Colon (tissue), 2 donors: ENCODE results near the gene BCL2L12.

Experiments
- FAIRE-seq: peaks from 2 replicates; lab custom pipeline; 2012; peaks lifted over from hg19 to GRCh38; lab: Jason Lieb, UNC
- donor health status: control.
- donor health status: control.

BCL2L12 gene

GRCh38 chr19:49642492-49643035 is 23.2 kb upstream of the BCL2L12 start:
- no peak for FAIRE-seq

GRCh38 chr19:49643466-49643865 is 22.3 kb upstream of the BCL2L12 start:
- no peak for FAIRE-seq

GRCh38 chr19:49645592-49645991 is 20.1 kb upstream of the BCL2L12 start:
- FAIRE-seq: no peak

- FAIRE-seq: no peak
Measured at GRCh38 chr19:49645995-49646394, 19.7 kb upstream of the BCL2L12 start.

- no peak for FAIRE-seq
Measured at GRCh38 chr19:49646586-49646985, 19.1 kb upstream of the BCL2L12 start.

- no peak for FAIRE-seq
Measured at GRCh38 chr19:49651029-49651819, 14.5 kb upstream of the BCL2L12 start.

GRCh38 chr19:49651820-49652550 is 13.7 kb upstream of the BCL2L12 start:
- no peak for FAIRE-seq

GRCh38 chr19:49652551-49653465 is 12.9 kb upstream of the BCL2L12 start:
- FAIRE-seq: no peak

GRCh38 chr19:49653466-49653806 is 12.3 kb upstream of the BCL2L12 start:
- no peak for FAIRE-seq

GRCh38 chr19:49654581-49654980 is 11.2 kb upstream of the BCL2L12 start:
- FAIRE-seq: no peak

- no peak for FAIRE-seq
Measured at GRCh38 chr19:49655570-49656455, 9.9 kb upstream of the BCL2L12 start.

- no peak for FAIRE-seq
Measured at GRCh38 chr19:49656456-49657109, 9.2 kb upstream of the BCL2L12 start.

GRCh38 chr19:49657493-49658138 is 8.1 kb upstream of the BCL2L12 start:
- FAIRE-seq: no peak

GRCh38 chr19:49658139-49658517 is 7.6 kb upstream of the BCL2L12 start:
- FAIRE-seq: no peak

- FAIRE-seq: no peak
Measured at GRCh38 chr19:49658566-49659442, 6.9 kb upstream of the BCL2L12 start.

GRCh38 chr19:49660338-49660961 is 5.3 kb upstream of the BCL2L12 start:
- no peak for FAIRE-seq

GRCh38 chr19:49662011-49662410 is 3.7 kb upstream of the BCL2L12 start:
- no peak for FAIRE-seq

- FAIRE-seq: no peak
Measured at GRCh38 chr19:49663224-49663623, 2.5 kb upstream of the BCL2L12 start.
